Ascending aorta (tissue), 2 donors: ENCODE results near the gene TMEM108. TPM values are rescaled to one million over a fixed set of nuclear protein-coding genes. Genes with fewer than 3 reads are reported as not detected.

Experiments used
- DNase-seq, 2 donors: peaks; one replicate each; pipeline ENCODE4 v3.0.0-alpha.2; 2019; ENCODE audit warnings: low spot score in 2 of 2
- H3K27ac ChIP-seq, 2 donors: fragments of 200-600 bp; sonication (generic); one replicate each; pipeline ENCODE4 v1.5.1; 2016 to 2017; ENCODE audit warnings: mild to moderate bottlenecking in 1 of 2
- H3K27me3 ChIP-seq: fragments of 200-600 bp; sonication (generic); one replicate; pipeline ENCODE4 v1.5.1; 2017
- H3K36me3 ChIP-seq, 2 donors: fragments of 200-600 bp; sonication (generic); one replicate each; pipeline ENCODE4 v1.5.1; 2016
- H3K4me1 ChIP-seq, 2 donors: fragments of 200-600 bp; sonication (generic); one replicate each; pipeline ENCODE4 v1.5.1; 2016 to 2017; ENCODE audit warnings: mild to moderate bottlenecking in 1 of 2
- H3K4me3 ChIP-seq, 2 donors: fragments of 200-600 bp; sonication (generic); one replicate each; pipeline ENCODE4 v1.5.1; 2016 to 2017; ENCODE audit warnings: mild to moderate bottlenecking in 1 of 2
- H3K9me3 ChIP-seq, 2 donors: fragments of 200-600 bp; sonication (generic); one replicate each; pipeline ENCODE4 v1.5.1; 2016
- CTCF ChIP-seq, 3 experiments: fragments of 200-600 bp in 2 of 3; fragments of 450-650 bp in 1 of 3; sonication (generic) in 2 of 3; IDR thresholded peaks; one replicate each; pipeline ENCODE4 v1.5.1; 2016 to 2019; ENCODE audit warnings: antibody characterized with exemption in 3 of 3, mild to moderate bottlenecking in 1 of 3, moderate library complexity in 1 of 3
- intact Hi-C: fragments of 100-400 bp; cut with DNase I; formaldehyde crosslinking; loops from one replicate; pipeline ENCODE4 v1.15.1; 2023
- total RNA-seq: library from RNA; depleted of rRNA; stranded (reverse); fragments of >200 nt; gene quantifications from one replicate; pipeline ENCODE4 v1.1.0, GENCODE V29; 2016

TMEM108 gene
- total RNA-seq, 1 donor from 2014 or later: not detected

GRCh38 chr3:133238015-133238414, 199.8 kb downstream of the TMEM108 start:
- no peak for DNase-seq
- Histone ChIP-seq H3K4me1 (no peaks in the 10 kb centered on the region), H3K4me3 (no peak overlapping the region), H3K36me3 (no peaks in the 10 kb centered on the region), H3K27ac (no peak overlapping the region), H3K27me3 (no peaks in the 10 kb centered on the region), H3K9me3 (no peaks in the 10 kb centered on the region)
- intact Hi-C loops: no loop called here
- TF ChIP-seq CTCF (IDR thresholded peaks at IDR 0.05): no peak

GRCh38 chr3:133246119-133246518, 207.9 kb downstream of the TMEM108 start:
- no peak overlapping the region for H3K4me3 ChIP-seq
- H3K4me1 ChIP-seq: no peaks in the 10 kb centered on the region
- no peaks in the 10 kb centered on the region for H3K27me3 ChIP-seq
- no peak for DNase-seq
- TF ChIP-seq CTCF (IDR thresholded peaks at IDR 0.05): no peak
- no peaks in the 10 kb centered on the region for H3K9me3 ChIP-seq
- H3K27ac ChIP-seq: no peak overlapping the region
- intact Hi-C loops: no loop called here
- H3K36me3 ChIP-seq: no peaks in the 10 kb centered on the region

- Histone ChIP-seq H3K4me1 (no peaks in the 10 kb centered on the region), H3K9me3 (no peaks in the 10 kb centered on the region), H3K27ac (no peak overlapping the region), H3K27me3 (no peaks in the 10 kb centered on the region), H3K4me3 (no peak overlapping the region), H3K36me3 (no peaks in the 10 kb centered on the region)
- TF ChIP-seq CTCF (IDR thresholded peaks at IDR 0.05): no peak
- no peak for DNase-seq
- intact Hi-C loops: no loop called here
These were observed 208.6 kb downstream of the TMEM108 start for GRCh38 chr3:133246773-133247172.

- no peaks in the 10 kb centered on the region for H3K36me3 ChIP-seq
- DNase-seq: no peak
- no peak overlapping the region for H3K4me3 ChIP-seq
- intact Hi-C loops: no loop called here
- TF ChIP-seq CTCF (IDR thresholded peaks at IDR 0.05): no peak
- H3K27ac ChIP-seq: no peak overlapping the region
- H3K4me1 ChIP-seq: no peaks in the 10 kb centered on the region
- no peaks in the 10 kb centered on the region for H3K27me3 ChIP-seq
- no peaks in the 10 kb centered on the region for H3K9me3 ChIP-seq
These were observed 210.2 kb downstream of the TMEM108 start for GRCh38 chr3:133248389-133248788.

- no peaks in the 10 kb centered on the region for H3K36me3 ChIP-seq
- H3K4me1 ChIP-seq: no peaks in the 10 kb centered on the region
- no peaks in the 10 kb centered on the region for H3K9me3 ChIP-seq
- no peak overlapping the region for H3K4me3 ChIP-seq
- intact Hi-C loops: no loop called here
- no peak overlapping the region for H3K27ac ChIP-seq
- no peak for TF ChIP-seq CTCF (IDR thresholded peaks at IDR 0.05)
- no peaks in the 10 kb centered on the region for H3K27me3 ChIP-seq
- no peak for DNase-seq
These were observed 211.3 kb downstream of the TMEM108 start for GRCh38 chr3:133249490-133249889.

- H3K27me3 ChIP-seq: no peaks in the 10 kb centered on the region
- H3K9me3 ChIP-seq: no peaks in the 10 kb centered on the region
- no peaks in the 10 kb centered on the region for H3K4me1 ChIP-seq
- DNase-seq: no peak
- no peak for TF ChIP-seq CTCF (IDR thresholded peaks at IDR 0.05)
- H3K4me3 ChIP-seq: no peak overlapping the region
- intact Hi-C loops: no loop called here
- no peak overlapping the region for H3K27ac ChIP-seq
- no peaks in the 10 kb centered on the region for H3K36me3 ChIP-seq
These were observed 216.0 kb downstream of the TMEM108 start for GRCh38 chr3:133254151-133254550.
